NCI-H2196 treated with DMSO at 0.1 percent for 48 hours (cell line): ENCODE measurements around the gene NRDE2.
"Not testable (repeated sequence)": the region's sequence is repeated elsewhere in the genome, so short reads cannot be mapped to it uniquely, and the experiment has no call there.

Experiments used
- DNase-seq: peaks from one replicate; lab custom pipeline; 2025; ENCODE audit not compliant: unreplicated experiment; lab: John Stamatoyannopoulos, UW

NRDE2 gene

GRCh38 chr14:90342327-90342726 is 10.6 kb upstream of the NRDE2 start:
- DNase-seq, result no peak

- DNase-seq, result no peak
Observed at GRCh38 chr14:90341784-90342183, 10.0 kb upstream of the NRDE2 start.

- not testable (repeated sequence) for DNase-seq
Observed at GRCh38 chr14:90341232-90341631, 9.5 kb upstream of the NRDE2 start.

- DNase-seq, result no peak
Observed at GRCh38 chr14:90336985-90337384, 5.2 kb upstream of the NRDE2 start.

GRCh38 chr14:90336401-90336800 is 4.7 kb upstream of the NRDE2 start:
- DNase-seq, result no peak

GRCh38 chr14:90332271-90332584 is 487 bp upstream of the NRDE2 start:
- DNase-seq, result no peak

GRCh38 chr14:90330203-90331196 is 1.2 kb downstream of the NRDE2 start:
- DNase-seq, result no peak

GRCh38 chr14:90321891-90322290 is 9.8 kb downstream of the NRDE2 start:
- no peak for DNase-seq

- no peak for DNase-seq
Observed at GRCh38 chr14:90319634-90320541, 11.9 kb downstream of the NRDE2 start.

GRCh38 chr14:90319173-90319572 is 12.6 kb downstream of the NRDE2 start:
- DNase-seq, result no peak

- DNase-seq, result no peak
Observed at GRCh38 chr14:90318016-90318415, 13.7 kb downstream of the NRDE2 start.

GRCh38 chr14:90317286-90317685 is 14.5 kb downstream of the NRDE2 start:
- DNase-seq, result no peak

GRCh38 chr14:90308561-90308960 is 23.2 kb downstream of the NRDE2 start:
- DNase-seq, result no peak

GRCh38 chr14:90305176-90305601 is 26.6 kb downstream of the NRDE2 start:
- DNase-seq, result no peak

- no peak for DNase-seq
Observed at GRCh38 chr14:90304502-90304901, 27.2 kb downstream of the NRDE2 start.

- no peak for DNase-seq
Observed at GRCh38 chr14:90303473-90303872, 28.3 kb downstream of the NRDE2 start.

GRCh38 chr14:90302529-90303303 is 29.0 kb downstream of the NRDE2 start:
- no peak for DNase-seq

- peak; percentile 16 for DNase-seq
Observed at GRCh38 chr14:90301668-90302090, 30.1 kb downstream of the NRDE2 start.

- DNase-seq, result no peak
Observed at GRCh38 chr14:90301122-90301521, 30.6 kb downstream of the NRDE2 start.

GRCh38 chr14:90300611-90301047 is 31.1 kb downstream of the NRDE2 start:
- DNase-seq, result no peak

- no peak for DNase-seq
Observed at GRCh38 chr14:90299408-90299807, 32.3 kb downstream of the NRDE2 start.
